ENCODE data around the gene RPL29. TPM values are rescaled to one million over a fixed set of nuclear protein-coding genes. Genes with fewer than 3 reads are reported as not detected.

Gene RPL29
- total and polyA plus RNA-seq, 2 of the 13 experiments (the other 11 are each of a cell fraction or from before 2014, with no cell fraction given), result 1,348 to 2,263 TPM

DNA sequence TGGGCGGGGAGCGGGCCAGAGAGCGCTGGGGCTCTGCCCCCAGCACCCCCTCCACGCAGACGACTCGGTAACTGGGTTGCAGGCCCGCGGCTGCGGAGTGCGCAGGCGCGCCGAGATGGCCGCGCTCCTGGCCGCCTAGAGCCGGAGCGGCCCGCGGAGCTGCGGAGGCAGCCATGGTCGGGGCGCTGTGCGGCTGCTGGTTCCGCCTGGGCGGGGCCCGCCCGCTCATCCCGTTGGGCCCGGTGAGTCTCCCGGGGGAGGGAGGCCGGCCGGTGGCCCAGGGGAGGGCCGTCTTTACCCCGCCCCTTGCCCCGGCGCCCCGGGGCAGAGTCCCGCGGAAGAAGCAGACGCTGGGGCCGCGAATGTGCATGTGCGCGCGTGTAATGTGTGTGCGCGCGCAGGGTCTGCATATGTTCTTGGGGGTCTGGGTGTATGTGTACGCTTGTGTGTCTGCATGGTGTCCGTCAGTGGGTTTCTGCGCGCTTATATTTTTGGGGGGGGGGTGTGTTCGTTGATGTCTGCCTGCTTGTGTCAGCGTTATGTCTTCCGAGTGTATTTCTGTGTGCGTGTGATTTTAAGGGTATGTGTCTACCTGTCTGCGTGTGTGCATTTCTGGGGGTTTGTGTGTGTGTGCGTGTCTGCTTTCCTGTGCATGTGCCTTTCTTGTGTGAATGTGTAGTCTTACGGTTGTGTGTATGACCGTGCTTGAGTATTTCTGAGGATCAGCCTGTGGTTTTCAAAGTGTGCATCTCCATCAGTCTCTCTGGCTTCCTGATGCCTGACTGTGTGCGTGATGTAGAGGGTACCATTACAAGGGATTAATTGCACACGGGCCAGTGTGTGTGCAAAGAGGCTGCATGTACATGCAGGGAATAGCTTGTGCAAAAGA lies 20.5 kb downstream of the RPL29 start, which contains the start of gene ABHD14A (continued):
- TF ChIP-seq ZSCAN20 (CRISPR knock-in tag; IDR thresholded peaks at IDR 0.05; ENCODE audit: borderline replicate concordance), result peak; percentile 58; the same call in 1 of the 2 replicates
- TF ChIP-seq ISL2 (CRISPR knock-in tag; IDR thresholded peaks at IDR 0.05), result peak; percentile 37; the same call in 1 of the 2 replicates
- peak; percentile 18 for TF ChIP-seq XRCC5 (optimal IDR thresholded peaks at IDR 0.05; ENCODE audit: low read length)
- 0 out of 2 replicates have a peak, but pooled peaks have one; percentile 47 for TF ChIP-seq ZNF20 (CRISPR knock-in tag; IDR thresholded peaks at IDR 0.05)
- TF ChIP-seq ZNF564 (CRISPR knock-in tag; IDR thresholded peaks at IDR 0.05), result peak; percentile 53; the same call in 1 of the 2 replicates
- no peak for TF ChIP-seq ZNF75D (CRISPR knock-in tag; IDR thresholded peaks at IDR 0.05; ENCODE audit: borderline replicate concordance)
- TF ChIP-seq, protein P1, sequence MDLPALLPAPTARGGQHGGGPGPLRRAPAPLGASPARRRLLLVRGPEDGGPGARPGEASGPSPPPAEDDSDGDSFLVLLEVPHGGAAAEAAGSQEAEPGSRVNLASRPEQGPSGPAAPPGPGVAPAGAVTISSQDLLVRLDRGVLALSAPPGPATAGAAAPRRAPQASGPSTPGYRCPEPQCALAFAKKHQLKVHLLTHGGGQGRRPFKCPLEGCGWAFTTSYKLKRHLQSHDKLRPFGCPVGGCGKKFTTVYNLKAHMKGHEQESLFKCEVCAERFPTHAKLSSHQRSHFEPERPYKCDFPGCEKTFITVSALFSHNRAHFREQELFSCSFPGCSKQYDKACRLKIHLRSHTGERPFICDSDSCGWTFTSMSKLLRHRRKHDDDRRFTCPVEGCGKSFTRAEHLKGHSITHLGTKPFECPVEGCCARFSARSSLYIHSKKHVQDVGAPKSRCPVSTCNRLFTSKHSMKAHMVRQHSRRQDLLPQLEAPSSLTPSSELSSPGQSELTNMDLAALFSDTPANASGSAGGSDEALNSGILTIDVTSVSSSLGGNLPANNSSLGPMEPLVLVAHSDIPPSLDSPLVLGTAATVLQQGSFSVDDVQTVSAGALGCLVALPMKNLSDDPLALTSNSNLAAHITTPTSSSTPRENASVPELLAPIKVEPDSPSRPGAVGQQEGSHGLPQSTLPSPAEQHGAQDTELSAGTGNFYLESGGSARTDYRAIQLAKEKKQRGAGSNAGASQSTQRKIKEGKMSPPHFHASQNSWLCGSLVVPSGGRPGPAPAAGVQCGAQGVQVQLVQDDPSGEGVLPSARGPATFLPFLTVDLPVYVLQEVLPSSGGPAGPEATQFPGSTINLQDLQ (CRISPR knock-in tag; IDR thresholded peaks at IDR 0.05), result peak; percentile 32; the same call in 1 of the 2 replicates
- TF ChIP-seq, protein P2, sequence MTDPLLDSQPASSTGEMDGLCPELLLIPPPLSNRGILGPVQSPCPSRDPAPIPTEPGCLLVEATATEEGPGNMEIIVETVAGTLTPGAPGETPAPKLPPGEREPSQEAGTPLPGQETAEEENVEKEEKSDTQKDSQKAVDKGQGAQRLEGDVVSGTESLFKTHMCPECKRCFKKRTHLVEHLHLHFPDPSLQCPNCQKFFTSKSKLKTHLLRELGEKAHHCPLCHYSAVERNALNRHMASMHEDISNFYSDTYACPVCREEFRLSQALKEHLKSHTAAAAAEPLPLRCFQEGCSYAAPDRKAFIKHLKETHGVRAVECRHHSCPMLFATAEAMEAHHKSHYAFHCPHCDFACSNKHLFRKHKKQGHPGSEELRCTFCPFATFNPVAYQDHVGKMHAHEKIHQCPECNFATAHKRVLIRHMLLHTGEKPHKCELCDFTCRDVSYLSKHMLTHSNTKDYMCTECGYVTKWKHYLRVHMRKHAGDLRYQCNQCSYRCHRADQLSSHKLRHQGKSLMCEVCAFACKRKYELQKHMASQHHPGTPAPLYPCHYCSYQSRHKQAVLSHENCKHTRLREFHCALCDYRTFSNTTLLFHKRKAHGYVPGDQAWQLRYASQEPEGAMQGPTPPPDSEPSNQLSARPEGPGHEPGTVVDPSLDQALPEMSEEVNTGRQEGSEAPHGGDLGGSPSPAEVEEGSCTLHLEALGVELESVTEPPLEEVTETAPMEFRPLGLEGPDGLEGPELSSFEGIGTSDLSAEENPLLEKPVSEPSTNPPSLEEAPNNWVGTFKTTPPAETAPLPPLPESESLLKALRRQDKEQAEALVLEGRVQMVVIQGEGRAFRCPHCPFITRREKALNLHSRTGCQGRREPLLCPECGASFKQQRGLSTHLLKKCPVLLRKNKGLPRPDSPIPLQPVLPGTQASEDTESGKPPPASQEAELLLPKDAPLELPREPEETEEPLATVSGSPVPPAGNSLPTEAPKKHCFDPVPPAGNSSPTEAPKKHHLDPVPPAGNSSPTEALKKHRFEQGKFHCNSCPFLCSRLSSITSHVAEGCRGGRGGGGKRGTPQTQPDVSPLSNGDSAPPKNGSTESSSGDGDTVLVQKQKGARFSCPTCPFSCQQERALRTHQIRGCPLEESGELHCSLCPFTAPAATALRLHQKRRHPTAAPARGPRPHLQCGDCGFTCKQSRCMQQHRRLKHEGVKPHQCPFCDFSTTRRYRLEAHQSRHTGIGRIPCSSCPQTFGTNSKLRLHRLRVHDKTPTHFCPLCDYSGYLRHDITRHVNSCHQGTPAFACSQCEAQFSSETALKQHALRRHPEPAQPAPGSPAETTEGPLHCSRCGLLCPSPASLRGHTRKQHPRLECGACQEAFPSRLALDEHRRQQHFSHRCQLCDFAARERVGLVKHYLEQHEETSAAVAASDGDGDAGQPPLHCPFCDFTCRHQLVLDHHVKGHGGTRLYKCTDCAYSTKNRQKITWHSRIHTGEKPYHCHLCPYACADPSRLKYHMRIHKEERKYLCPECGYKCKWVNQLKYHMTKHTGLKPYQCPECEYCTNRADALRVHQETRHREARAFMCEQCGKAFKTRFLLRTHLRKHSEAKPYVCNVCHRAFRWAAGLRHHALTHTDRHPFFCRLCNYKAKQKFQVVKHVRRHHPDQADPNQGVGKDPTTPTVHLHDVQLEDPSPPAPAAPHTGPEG (CRISPR knock-in tag; IDR thresholded peaks at IDR 0.05), result peak; percentile 93
- TF ChIP-seq, protein P3, sequence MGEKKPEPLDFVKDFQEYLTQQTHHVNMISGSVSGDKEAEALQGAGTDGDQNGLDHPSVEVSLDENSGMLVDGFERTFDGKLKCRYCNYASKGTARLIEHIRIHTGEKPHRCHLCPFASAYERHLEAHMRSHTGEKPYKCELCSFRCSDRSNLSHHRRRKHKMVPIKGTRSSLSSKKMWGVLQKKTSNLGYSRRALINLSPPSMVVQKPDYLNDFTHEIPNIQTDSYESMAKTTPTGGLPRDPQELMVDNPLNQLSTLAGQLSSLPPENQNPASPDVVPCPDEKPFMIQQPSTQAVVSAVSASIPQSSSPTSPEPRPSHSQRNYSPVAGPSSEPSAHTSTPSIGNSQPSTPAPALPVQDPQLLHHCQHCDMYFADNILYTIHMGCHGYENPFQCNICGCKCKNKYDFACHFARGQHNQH (CRISPR knock-in tag; IDR thresholded peaks at IDR 0.05), result no peak
- TF ChIP-seq THAP11 (CRISPR knock-in tag; IDR thresholded peaks at IDR 0.05), result peak; percentile 45; the same call in 1 of the 2 replicates
- peak; percentile 45; the same call in 1 of the 2 replicates for TF ChIP-seq ZNF430 (CRISPR knock-in tag; IDR thresholded peaks at IDR 0.05)
- no peak for TF ChIP-seq POGZ (CRISPR knock-in tag; IDR thresholded peaks at IDR 0.05)
- TF ChIP-seq DNMT1 (CRISPR knock-in tag; IDR thresholded peaks at IDR 0.05), result 0 out of 2 replicates have a peak, but pooled peaks have one; percentile 75
- TF ChIP-seq, protein P4, sequence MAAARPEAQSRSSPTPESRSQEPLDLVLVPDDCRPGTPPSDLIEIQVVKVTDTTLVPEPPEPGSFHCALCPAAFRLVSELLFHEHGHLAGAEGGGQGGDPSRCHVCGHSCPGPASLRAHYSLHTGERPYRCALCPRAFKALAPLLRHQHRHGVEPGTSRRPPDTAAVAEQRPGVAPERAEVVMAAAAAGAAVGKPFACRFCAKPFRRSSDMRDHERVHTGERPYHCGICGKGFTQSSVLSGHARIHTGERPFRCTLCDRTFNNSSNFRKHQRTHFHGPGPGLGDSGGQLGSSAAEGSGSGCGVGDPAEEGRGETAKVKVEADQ (CRISPR knock-in tag; IDR thresholded peaks at IDR 0.05; ENCODE audit: borderline replicate concordance), result 0 out of 2 replicates have a peak, but pooled peaks have one; percentile 53
- TF ChIP-seq PHF20 (CRISPR knock-in tag; IDR thresholded peaks at IDR 0.05), result peak; percentile 57; the same call in 1 of the 2 replicates
- TF ChIP-seq RBFOX2 (IDR thresholded peaks at IDR 0.05; ENCODE audit: low read depth, low read length), result peak; percentile 95
- TF ChIP-seq SP1 (IDR thresholded peaks at IDR 0.05), result no peak
- peak; percentile 29; the same call in 1 of the 2 replicates for TF ChIP-seq SP1 (CRISPR knock-in tag; IDR thresholded peaks at IDR 0.05)
- peak in 1 of 2 experiments; percentile 60; a peak in 2 of 4 replicates for TF ChIP-seq POLR2A (IDR thresholded peaks at IDR 0.05; ENCODE audit: insufficient read depth in 1 of 2, low read depth in 2 of 2, low read length in 2 of 2)

All from HepG2 (cell line).